Measurements from ENCODE around the gene EGFL7.

Gene EGFL7

DNA sequence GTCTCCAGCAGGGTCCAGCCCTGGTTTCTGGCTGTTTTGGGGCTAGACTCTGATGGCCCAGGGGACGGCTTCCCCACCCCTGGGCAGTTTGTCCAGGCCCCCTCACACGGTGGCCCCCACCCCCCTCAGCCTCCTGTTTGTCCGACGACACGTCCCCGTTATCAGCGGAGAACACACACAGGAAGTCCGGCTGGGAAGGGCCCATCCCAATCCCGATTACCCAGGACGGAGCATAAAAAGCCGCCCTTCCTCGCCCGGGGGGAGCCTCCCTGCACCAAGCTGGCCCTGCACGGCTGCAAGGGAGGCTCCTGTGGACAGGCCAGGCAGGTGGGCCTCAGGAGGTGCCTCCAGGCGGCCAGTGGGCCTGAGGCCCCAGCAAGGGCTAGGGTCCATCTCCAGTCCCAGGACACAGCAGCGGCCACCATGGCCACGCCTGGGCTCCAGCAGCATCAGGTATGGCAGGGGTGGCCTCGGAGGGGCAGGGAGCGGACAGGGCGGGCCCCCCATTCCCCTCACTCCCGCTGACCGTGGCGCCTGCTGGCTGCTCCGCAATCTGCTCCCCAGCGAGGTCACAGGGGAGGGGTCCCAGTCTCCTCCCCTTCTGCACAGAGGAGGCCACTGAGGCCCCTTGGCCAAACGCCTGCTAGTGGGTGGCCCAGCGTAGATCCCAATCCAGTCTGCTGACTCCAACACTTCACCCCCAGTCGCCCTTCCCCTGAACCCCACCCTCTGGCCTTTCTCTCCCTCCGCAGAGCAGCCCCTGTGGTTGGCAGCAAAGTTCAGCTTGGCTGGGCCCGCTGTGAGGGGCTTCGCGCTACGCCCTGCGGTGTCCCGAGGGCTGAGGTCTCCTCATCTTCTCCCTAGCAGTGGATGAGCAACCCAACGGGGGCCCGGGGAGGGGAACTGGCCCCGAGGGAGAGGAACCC lies at the start of gene EGFL7:
TSS of gene EGFL7 (plus strand) at position 261 of the 926 bp plus-strand sequence. CDS start 5,367 bp downstream, outside the sequence.
- DNase-seq, result no peak

- DNase-seq, result no peak
Observed at GRCh38 chr9:136613824-136614371, 48.8 kb upstream of the EGFL7 start.

GRCh38 chr9:136614372-136614922 lies 48.3 kb upstream of the EGFL7 start:
- DNase-seq, result no peak

- DNase-seq, result no peak
Observed at GRCh38 chr9:136614967-136615623, 47.6 kb upstream of the EGFL7 start.

DNA sequence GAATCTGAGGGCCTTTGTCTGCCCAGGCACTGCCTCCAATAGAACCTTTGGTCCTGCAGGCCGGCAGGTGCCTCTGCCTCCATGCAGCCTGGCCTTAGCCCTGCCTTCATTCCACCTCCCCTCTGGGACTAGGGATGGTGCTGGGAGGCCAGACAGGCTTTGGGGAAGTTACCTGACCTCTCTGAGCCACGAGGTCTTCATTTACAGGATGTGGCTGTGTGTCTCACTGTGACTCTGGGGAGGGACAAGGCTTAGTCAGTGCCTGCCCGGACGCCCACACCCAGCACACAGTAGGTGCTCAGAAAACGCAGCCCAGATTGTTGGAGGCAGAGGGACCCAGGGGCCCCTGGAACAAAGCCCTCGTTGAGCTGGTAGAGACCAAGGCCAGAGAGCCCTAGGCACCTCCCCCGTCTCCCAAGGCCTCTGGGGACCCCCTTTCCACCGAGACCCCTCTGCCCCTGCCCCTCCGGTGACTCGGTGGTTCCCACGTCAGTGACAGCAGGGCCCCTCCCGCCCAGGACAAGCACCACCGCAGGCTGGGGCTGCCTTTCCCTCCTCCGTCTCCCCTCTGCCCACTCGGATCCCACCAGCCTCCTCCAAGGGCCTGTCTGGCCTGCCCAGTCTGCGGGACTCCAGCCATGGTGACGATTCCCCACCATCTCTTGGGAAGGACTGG lies 46.9 kb upstream of the EGFL7 start:
- DNase-seq, result no peak

- DNase-seq, result no peak
Observed at GRCh38 chr9:136616307-136616635, 46.4 kb upstream of the EGFL7 start.

- DNase-seq, result no peak
Observed at GRCh38 chr9:136616948-136617695, 45.6 kb upstream of the EGFL7 start.

DNA sequence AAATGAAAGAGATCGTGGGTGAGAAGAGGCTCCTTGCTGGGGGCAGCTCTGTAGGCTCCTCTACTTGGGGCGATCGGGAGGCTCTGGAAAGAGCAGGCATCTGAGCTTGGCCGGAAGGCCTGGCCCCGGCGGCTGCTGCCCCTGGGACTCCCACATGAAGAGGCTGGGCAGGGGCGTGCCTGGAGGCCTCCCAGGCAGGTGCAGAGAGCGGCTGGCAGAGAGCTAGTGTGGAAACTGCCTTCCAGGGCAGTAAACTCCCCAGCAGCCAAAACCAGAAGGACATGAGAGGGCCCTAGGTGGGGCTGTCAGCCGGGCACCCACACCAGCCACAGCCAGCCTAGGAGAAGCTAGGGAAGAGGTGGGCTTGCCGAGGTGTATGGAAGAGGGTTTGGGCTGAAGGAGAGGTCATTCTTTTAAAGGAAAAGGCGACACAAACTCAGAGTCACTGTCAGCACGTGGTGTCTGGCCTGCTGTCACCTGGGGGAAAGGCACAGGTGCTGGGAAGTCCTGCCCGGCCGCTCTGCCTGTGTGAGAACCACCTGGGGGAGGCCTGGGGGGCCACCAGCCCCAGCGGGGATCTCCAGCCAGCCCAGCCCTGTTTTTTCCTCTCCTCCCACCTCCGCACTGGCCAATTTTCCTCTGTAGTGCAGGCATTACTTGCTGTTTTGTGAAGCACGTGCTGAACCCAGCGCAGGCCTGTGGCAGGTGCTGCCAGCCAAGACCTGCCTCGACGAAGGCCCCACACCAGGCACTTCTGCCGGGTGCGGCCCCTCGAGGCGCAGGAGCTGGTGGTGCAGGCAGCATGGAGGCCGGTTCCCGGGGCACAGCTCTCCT lies 44.8 kb upstream of the EGFL7 start:
- no peak for DNase-seq

DNA sequence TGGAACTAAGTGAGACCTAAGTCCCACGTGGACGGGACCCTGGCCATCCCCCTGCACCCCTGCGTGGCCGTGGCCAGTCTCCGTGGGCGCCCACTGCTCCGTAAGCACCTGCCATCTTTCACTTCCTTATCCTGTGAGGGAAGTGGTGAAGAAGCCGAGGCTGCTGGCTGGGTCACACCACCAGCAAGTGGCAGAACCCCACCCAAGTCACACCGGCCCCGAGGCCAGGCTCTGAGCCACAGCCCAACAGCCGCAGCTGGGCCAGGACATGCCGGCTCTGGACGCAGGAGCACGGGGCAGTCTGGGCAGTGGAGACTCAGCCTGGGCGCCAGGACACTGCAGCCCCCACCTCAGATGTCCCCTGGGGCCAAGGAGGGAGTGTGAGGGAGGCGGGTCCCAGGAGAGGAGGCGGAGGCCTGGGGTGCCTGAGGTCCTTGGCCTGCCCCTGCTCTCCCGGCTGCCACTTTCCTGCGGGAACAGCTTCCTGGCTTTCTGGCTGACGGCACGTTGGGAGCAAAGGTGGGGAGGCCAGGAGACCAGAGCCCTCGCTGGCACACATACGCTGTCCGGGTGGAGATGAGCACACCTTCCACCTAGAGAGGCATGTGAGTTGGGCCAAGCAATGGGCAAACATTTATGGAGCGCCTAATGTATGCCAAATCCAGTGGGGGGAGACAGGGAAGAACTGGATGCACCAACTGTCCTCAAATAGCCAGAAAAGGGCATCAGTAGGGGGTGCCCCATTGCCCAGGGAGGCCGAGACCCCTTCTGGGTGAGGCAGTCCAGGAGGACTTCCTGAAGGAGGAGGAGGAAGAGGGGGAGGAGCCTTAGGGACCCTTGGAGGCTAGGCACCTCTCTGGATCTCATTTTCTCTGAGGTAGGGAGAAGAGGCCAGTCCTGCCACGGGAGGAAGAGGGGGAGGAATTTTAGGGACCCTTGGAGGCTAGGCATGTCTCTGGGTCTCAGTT lies 43.9 kb upstream of the EGFL7 start:
- no peak for DNase-seq

DNA sequence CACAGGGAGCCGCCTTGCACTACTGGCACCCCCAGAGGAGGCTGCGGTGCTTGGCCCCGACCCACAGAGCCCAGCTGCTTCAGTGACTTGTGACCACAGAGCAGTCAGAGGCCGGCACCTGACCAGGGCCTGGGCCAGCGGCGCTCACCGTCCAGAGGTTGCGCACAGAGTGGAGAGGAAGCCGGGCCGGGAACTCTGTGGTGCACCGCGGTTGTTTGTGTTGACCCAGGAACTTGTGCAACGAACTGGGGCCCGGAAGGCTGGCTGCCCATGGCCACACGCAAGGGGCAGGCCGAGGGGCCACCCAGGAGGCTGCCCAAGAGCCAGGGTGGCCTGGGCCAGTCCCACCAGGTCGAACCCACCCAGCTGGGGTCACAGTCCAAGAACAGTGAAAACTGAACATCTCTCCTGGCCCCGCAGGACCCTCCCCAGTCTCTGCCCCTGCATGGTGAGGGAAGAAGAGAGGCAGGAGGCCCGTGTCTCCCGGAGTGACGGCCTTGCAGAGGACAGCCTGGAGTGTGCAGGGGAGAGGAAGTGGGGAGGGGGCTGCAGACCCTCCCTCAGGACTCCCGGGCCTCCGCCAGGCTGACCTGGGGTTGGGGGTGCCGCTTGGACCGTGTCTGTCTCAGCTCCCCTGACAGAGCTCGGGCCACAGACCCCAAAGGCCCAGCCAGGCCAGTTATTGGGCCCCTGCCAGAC lies 42.8 kb upstream of the EGFL7 start:
- no peak for DNase-seq

DNA sequence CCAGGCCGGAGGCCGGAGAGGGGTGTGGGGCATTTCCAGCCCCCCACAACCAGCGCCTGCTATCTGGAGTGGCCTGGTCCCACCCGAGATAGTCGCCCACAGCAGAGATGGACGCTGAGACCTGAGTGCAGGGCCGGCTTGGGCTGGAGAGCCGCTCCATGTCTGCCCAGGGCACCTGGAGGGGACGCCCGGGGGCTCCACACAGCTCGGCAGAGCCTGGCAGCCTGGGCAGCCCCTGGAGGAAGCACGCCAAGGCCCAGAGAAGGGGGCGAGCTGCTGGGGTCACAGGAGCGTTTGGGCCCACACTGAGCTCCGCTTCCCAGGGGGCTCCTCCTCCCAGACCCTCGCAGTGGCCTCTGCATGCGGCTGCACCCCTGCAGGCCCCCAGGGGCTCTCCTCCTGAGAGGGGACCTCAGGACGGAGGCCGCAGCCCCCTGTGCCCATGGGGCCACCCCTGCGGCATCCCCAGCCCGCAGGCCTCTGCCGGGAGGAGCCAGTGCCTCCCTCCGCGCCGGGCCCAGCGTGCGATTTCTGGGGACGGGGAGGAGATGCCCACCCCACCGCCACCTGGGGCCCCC lies 42.2 kb upstream of the EGFL7 start:
- no peak for DNase-seq

GRCh38 chr9:136621019-136621733 lies 41.5 kb upstream of the EGFL7 start:
- no peak for DNase-seq

- DNase-seq, result no peak
Observed at GRCh38 chr9:136621734-136622093, 41.0 kb upstream of the EGFL7 start.

GRCh38 chr9:136622538-136622948 lies 40.2 kb upstream of the EGFL7 start:
- no peak for DNase-seq

DNA sequence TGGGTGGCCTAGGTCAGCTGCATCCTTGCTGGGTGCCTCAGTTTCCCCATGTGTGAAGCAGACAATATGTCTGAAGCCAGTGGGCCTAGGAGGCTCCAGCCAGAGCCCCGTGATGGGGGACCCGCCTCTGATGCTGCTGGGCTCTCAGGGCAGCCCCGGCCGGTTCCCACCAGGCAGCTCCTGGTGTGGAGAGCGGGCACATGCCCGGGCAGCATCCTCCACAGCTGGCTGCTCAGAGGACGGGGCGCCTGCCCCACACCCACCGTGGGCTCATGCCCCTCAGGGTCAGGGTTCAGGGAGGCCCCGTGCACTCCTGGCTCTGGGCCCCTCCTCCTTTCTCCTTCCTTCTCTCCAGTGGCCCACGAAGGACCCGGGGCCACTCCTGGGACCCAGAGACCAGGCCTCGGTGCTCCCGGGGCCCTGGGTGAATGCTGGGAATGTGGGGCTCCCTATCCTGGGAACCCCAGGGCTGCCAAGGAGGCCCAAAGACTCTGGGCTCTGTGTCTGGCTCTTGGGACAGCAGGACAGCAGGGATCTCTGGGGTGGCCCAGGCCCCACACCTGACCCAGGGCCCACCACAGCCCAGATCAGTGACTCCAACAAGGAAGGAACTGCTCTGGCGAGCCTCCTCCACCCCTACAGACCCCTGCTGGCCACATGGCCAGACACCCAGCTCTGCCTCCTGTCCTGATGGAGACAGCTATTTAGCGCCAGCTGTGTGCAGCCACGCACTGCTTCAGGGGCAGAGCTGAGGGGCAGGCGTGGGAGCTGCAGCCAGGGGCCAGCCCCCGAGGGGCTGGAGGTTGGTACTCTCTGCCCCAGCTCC lies 39.5 kb upstream of the EGFL7 start:
- DNase-seq, result no peak

DNA sequence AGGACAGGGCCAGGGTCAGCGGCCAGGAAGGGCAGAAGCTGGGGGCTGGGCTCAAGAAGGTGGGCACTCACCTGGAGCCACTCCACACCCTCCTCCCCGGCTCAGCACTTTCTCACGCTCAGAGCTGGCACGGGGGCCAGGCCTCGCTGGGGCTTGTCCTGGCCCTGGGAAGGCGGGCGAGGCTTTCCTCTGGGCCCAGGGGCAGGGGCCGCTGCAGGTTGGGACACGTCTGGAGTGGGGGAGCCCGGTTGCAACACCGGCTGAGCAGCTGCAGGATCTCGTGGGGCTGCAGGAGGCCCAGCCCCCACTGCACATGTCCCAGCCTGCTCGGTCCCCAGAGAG lies 38.9 kb upstream of the EGFL7 start:
- no peak for DNase-seq

DNA sequence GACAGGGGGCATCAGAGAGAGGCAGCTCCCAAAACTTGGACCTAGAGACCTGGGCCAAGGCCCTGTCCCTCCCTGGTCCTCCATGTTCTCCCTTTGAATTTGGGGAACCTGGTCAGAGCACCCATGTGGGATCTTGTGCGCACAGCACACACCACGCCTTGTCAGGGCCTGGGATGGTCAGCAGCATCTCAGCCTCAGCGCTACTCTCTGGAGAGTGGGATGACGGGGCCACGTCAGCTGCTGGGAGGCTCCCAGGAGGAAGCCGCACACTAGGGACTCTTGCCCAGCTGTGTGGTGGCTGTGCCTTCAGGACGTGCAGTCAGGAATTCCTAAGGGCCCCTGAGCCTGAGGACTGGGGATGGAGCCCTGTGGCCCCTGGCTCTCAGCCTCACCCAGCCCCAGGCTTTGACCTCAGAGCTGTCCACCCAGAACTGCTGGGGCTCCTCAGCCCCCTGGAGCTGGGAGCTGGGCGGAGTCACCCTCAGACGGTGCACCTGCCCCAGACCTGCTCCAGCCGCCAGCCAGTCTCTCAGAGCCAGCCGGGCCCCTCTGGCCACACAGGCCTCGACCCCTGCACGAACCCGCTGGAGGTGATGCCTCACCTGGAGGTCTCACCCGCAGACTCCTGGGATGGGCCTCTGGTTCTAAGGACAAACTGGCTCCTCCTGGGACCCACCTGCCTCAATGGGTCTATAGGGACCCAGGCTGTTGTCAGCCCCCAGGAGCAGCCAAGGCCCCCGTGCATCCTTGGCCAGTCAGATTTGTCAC lies 38.3 kb upstream of the EGFL7 start:
- DNase-seq, result no peak
